CD4-positive, alpha-beta T cell treated with Interleukin-10 for 1 hour (primary cell): Measurements from ENCODE around the gene LAG3.
A peak's percentile ranks its signal among the peaks of the same experiment; 100 is the strongest.

ENCODE experiments used
- DNase-seq: peaks from one replicate; pipeline ENCODE4 v3.0.0-alpha.2; 2020

Gene LAG3

DNA sequence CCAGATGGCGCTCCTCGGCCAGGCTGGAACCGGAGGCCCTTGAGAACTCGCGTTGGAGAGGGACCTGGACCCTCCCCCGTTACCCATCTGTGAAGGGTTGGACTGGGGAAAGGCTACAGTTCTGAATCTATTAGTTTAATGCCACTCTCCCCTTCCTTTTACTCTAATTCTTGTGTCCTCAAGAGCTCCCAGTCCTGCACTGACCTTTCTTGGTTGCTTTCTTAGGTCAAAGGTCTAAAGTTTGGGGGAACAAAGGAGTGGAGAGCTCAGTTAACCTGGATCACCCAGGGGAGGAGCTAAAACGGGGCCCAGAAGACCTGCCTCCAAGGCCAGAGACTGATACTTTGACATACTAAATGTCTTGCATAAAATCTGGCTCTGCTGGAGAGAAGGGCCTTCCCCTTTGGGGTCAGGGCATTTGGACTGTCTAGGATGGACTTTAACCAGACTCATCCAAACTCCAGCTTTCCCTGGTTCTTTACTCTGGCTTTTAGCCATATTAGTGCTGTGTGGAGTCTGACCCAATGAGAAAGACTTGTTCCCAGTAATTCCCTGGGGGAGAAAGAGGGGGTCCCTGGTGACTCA is 18.5 kb upstream of the LAG3 start:
- DNase-seq, result no peak

DNA sequence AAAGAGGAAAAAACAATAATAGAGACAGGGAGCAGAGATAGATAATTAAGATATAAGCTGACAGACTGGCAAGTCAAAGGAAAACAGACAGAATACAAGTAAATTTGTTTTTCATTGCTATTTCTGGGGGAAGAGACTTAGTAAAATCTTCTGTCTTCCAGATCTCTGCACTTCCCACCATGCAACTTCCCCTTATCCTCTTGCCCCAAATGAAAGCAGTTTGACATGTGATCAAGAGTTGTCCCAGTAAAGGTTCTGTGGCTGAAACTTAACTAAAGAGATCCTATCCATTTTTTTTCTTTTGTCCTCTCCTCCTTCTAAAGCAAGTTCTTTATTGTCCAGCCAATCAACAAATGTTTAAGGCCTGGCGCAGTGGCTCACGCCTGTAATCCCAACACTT is 17.9 kb upstream of the LAG3 start:
- no peak for DNase-seq

DNA sequence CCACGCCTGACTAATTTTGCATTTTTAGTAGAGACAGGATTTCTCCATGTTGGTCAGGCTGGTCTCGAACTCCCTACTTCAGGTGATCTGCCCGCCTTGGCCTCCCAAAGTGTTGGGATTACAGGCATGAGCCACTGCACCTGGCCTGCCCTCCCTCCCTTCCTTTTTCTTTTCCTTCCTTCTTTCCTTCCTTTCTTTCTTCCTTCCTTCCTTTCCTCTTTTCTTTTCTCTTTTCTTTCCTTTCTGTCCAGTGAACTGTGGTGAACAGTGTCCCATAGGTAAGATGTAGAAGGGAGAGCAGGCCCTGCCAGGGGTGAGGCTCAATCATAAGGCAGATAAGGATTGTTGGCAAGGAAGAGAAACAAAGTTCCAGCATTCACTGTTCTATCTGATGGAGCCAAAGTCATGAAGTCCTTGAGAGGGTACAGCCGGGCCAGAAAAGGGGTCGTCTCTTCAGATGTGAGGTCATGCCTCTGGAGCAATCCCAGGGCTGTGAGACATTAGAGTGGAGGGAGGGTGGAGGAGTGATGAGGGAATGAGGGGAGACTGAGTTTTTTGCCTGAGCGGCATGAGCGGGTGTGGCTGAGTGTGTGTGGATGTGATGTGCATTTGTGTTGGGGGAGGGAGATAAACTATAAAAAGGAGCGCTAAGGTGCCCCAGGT is 15.2 kb upstream of the LAG3 start:
- no peak for DNase-seq

DNA sequence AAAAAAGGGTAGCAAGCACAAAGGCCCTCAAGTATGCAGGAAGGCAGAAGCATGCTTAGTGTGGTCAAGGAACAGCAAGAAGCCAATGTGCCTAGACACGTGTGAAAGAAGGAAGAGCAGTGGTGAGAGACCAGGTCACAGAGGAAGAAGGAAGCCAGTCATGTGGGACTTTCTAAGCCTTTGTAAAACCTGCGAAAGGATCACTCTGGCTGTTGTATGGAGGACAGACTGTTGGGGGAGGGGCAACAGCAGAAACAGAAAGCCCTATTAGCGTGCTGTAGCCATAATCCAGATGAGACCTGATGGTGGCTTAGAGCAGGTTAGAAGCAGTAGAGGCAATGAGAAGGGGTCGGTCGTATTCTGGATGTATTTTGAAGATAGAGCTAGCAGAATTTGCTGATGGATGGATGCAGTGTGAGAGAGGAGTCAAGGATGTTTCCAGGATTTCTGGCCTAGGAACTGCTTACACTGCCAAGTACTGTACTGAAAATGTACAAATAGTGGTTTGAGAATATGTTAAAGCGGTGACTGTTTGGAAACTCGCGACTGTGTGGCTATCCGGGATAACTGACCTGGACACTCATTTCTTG is 13.7 kb upstream of the LAG3 start:
- DNase-seq, result no peak

DNA sequence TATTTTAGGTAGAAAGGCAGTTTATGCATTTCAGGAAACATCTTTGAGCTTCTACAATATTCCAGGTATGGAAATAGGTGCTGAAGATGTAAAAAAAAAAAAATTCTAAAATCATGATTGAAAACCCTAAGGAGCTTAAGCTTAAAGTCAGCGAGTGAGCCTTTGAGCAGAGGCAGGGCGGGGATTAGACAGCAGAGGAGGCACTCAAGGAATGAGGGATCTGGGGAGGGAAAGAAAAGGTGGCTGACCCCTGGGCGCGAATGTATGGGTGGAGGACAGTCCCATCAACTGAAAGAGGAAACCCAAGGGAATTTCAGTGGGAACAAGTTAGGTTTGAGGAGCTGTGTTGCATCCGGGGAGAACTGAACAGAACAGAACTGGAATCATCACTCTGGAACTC is 12.6 kb upstream of the LAG3 start:
- no peak for DNase-seq

DNA sequence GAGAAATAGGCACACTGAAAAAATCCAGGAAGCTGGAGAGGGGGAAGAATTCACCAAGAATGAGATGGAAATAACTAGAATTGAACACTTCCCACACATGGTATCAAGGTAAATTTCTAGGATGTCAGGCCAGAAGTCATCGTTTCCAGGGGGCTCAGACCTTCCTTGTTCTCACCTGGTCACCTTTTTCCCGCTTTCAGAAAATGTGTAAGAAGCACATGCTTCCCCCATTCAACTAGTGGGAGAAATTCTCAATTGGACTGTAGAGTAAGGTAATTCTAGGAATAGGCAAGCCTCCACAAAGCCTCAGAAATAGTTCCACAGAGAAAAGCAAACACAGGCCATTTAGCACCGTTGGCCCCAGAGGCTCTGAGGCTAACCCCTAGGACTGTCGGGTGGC is 8.9 kb upstream of the LAG3 start:
- DNase-seq, result no peak

DNA sequence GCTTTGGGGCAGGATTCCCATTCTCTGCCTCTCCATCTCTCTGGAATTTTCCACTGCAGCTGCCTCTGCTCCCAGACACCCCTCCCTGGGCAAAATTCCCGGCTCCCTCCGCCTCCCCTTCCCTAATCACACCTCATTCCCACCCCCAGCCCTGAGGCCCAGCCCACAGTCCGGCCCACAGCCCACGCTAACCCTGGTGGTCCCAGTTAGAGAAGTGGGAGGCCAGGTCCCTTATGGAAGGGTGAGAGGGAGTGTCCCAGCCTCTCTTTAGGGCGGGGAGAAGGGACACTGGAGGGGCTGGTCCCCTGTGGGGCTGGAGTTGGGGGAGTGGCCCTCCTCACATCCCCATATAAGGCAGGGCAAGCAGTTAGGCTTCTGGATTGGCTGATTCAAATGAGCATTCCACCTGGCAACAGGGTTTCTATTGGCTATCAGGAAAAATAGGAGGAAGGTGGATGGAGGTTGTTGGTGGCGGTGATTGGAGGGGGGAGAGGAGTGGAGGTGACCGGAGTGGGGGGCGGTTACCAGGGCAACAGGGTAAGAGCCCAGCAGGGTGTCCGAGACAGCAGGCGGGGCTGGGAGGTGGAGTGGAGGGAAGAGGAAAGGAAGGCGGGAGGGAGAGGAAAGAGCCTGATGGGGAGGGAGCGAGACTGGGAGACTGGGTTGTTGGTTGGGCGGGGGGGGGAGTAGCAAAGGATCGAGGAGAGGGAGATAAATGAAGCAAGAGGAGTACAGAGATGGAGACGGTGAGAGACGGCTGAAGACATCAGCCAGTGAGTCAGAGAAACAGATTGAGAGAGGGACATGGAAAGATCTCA is 8.1 kb upstream of the LAG3 start:
- DNase-seq, result peak; percentile 82

DNA sequence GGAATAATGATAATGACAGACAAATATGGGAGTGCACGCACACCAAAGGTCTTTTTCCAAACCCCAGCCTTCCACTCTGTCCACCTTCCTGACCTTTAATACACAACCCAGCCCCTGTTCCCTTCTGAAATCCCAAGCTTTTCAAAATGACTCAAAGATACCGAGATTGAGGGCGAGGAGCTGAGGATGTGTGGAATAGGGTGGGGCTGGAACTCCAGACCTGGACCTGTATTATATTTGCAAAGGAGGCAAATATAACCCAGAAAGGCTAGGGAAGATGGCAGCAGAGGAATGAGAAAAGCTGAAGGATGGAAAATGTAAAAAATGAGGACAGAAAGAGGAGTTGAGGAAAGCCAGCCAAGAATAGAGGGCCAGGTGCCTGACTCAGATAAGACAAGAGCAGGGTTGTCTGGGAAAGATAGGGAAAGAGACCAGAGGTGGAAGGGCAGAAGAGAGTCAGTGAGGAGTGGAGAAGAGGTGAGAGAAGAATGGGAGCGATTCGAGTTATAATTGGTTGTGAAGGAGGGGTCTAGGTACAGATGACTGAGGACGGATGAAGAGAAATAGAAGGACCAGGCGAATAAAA is 7.2 kb upstream of the LAG3 start:
- DNase-seq, result no peak

DNA sequence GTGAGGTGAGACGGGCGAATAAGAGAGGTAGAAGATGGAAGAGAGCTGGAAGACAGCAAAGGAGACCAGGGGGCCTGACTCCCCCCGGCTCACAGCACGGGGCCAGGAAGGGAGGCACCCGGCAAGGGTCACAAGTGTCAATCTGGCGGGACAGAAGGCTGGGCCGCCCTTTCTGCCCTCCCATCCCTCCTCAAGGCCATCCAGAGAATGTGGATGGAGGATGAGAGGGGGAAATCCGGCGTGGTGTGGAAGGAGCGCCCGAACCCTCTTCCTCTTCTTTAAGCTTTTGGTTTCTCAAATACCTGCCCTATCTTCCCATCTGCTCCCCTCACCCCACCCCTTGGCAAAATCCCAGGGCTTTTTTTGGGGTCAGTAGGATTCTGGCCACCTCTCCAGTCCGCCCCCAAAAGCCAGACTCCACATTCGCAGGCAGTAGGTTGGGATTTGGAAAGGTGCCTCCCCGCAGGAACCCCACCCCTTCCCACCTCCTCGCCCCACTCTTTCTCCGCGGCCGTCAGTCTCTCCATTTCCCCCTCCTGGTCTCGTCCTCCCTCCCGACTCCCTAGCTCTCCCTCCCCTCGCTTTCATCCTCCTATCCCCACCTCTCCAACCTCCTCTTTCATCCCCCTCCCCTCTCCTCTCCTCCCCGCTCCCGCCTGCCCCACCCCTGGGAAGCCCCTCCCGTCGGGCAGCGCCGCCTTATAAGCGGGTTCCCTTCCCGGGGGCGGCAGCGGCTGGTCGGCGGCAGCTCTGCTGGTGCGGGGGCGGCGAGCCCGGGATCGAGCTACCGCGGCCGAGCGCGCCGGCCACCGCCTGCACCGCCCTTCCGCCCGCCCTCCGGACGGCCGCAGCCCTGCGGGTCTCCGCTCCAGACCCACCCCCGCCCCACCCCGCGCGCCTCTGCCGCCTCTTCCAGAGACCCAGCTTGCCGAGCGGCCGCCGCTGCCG is 6.4 kb upstream of the LAG3 start, which contains the start of gene PTMS:
Gene PTMS (plus strand): TSS at position 730 of the 948 bp plus-strand sequence. CDS start 343 bp downstream, outside the sequence.
- DNase-seq, result no peak

DNA sequence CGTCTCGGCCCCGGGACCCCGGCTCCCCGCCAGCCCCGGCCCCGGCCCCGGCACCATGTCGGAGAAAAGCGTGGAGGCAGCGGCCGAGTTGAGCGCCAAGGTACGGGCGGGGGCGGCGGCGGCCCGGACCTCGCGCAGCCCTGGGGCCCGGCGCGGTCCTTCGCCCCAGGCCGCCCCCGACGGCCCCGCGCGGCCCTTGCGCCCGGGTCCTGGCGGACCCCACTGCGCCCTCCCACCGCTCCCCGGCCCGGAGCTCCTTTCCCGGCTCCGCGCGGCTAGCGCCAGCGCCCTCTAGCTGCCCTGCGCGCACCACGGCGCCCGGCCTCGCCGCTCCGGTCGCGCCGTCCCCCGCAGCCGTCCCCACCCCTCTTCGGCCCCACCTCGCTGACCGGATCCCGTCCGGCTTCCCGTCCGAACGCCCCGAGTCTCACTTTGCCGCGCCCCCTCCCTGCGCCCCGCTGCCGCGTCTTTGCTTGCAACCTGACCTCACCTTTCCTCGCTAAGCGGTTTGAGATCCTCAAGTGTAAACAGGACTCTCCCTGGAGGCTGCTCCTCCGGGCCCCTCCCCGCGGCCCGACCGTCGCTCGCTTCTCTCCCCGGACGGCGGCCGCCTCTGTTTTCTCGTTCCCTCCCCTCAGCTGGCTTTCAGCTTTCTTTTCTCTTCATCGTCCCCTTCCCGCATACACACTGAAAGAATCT is 5.5 kb upstream of the LAG3 start:
- DNase-seq, result peak; percentile 55

DNA sequence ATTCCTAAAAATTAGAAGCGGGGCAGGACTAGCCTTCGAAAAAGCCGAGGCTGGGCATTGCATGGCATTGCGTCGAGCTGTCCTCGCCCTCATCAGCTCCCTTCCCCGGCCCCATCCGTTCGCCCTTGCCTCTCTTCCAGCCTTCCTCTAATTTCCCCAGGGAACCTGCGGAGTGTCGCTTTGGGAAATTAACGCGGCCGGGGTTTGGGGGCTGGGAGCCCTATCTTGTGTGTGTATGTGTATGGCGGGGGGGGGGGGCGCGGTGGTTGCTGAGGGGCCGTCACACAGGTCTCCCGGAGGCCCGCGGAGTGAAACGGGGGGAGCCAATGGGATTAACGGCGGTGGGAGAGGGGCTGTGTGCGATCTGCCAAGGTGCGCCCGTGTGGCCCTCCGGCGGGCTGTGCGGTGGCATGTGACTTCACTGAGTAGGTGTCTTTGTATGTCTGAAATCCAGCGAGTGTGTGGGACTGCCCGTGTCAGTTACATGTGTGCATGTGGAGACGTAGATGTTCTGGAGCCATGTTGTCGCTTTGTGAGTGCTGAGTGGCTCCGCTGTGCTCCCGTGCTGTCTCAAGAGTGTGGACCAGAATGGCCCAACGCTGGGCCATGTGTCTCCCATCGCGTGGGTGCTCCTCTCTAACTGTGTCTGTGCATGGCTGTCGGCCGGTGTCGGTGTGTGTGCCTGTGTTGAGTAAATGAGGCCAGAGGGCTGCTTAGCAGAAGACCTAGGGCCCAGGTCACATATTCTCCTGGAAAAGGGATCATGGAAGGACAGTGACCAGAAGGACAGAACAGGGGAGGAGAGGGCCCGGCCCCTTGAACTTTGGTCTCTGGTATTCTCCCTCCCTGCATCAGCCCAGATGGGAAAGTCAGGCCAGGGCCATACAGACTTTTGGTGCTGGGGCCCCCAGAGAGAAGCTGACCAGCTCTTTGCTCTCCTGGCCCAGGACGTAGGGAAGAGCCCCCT is 4.7 kb upstream of the LAG3 start:
- DNase-seq, result no peak

DNA sequence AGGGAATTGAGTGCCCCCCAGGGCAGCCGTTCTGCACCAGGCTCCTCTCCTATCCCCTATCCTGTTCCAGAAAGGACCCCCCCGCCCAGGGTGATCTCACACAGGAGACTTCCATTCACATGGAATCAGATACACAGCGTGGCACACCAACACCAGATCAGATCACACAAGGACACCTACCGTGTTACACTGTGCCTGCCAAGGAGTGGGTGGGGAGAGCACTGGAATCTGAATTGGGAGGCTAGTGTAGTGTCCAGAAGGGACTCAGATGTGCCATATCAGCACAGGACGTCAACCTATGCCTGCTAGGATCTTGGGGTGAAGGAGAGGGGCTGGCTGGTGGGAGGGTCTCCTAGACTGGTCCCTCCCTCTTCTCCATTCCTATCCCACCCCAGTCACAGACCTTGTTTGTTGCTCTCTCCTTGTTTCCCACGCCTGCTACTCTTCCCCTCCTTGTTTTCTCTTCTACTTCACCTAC is 3.8 kb upstream of the LAG3 start:
- no peak for DNase-seq

DNA sequence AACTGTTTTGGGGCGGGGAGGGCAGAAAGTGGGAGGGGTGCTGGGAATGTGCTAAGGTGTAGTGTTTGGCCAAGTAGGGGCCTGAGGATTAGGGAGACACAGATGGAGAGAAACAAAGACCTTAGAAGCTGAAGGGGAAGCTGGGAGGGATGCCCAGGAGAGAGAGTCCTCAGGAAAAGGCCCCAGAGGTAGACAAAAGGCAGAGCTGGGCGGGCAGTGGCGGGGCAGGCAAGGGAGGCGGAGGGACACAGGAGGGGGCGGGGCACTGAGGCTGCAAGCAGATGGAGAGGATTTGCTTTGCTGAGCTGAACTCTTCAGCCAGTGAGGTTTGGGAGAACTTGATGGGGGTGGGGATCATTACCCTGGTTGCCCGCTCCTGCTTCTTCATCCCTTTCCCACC is 3.3 kb upstream of the LAG3 start:
- no peak for DNase-seq

DNA sequence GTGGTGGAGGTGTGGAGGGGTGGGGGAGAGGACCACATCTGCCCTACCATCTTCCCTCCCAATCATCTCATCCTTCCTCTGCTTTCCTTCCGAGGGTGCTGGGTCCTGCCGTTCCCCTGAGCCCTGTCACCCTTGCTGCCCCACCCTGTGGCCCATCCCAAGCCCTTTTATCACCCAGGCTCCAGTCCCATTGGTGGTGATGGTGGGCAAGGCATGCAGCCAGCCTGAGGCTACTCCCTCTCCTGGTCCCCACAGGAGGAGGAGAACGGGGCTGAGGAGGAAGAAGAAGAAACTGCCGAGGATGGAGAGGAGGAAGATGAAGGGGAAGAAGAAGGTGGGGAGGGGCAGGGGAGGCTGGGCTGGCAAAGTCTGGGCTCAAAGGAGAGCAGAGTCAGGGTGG is 2.7 kb upstream of the LAG3 start:
- DNase-seq, result no peak

DNA sequence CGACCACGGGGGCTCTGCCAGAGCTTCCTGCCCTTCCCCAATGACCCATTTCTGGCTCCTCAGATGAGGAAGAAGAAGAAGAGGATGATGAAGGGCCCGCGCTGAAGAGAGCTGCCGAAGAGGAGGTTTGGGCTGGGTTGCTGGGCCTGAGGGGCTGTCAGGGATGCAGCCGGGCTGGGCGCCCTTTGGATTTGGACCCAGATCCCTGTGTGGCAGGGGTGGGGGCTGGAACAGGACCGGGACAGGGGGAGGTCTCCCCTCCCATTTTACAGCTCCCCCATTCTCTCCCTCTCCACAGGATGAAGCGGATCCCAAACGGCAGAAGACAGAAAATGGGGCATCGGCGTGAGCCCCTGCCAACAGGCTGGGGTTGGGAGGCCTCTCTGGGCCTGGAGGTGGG is 2.2 kb upstream of the LAG3 start:
- DNase-seq, result no peak

DNA sequence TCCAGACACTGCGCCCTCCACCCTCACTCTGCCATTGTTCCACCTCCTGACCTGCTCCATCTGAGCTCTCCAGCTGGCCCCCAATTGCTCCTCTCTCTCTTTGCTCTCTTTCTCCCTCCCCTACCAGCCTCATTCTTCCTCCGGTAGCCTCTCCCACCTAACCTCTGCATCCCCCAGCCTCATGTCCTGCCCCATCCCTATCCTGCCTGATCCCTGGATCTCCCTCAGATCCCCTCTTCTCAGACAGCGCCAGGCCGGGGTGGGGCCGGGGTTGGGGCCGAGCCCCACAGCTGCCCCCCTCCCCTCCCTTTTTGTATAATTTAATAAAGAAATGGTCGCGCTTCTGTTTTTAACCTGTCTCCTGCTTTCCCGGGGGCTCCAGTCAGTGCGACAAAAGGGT is 1.7 kb upstream of the LAG3 start:
- DNase-seq, result no peak

DNA sequence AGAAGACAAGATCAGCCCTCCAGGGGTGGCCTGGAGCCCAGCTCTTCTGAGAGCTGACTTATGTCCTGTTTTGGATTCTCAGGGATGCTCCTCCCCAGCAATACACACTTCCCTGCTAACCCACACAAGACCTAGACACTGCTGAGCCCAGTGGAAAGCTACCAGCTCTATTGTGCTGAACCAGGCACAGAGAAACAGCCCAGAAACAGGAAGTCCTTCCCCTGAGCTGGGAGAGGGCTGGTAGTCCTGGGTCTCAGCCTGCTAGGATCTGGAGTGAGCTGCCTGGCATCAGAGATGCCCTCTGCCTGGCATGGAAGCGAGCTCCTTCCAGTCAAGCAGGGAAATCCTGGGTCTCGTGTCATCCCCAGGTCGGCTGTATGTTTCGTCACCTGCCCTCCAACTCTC is 1.2 kb upstream of the LAG3 start:
- no peak for DNase-seq

DNA sequence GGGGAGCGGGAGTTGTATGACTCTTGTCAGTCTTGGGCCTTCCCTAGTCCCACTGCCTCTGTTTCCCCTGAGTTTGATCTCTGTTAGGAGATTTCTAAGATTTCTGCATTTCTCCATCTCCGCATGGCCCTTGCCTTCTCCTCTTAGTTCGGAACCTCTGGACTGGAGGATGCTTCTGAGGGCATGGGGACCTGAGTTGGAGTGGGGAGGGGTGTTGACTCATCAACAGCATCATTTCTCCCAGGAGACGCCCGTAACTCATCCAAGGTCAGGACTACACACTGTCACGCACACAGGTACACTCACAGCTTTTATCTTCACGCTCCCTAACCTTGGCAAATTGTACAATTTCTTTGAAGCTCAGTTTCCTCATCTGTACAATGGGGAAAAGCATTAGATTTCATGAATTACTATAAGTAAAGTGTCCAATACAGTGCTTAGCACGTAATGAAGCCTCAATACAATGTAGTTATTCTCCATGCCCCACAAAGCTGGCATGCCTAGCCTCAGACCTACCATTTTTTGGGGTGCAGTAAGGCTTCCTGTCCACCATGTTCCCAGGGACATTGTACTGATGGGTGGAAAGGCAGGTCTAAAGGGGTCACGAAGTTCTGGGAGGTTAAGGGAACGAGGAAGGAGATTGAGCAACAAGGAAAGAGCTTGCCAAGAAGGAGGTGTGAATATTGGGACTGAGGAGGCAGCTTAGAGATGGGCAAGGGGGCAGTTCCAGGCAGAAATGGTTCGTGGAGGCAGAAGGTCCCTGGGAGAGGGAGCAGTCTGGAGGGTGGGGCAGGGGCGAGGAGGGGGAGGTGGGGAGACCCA is 600 bp upstream of the LAG3 start:
- no peak for DNase-seq
